ENCODE results near the gene PIK3CD.

- TF ChIP-seq, protein P1, sequence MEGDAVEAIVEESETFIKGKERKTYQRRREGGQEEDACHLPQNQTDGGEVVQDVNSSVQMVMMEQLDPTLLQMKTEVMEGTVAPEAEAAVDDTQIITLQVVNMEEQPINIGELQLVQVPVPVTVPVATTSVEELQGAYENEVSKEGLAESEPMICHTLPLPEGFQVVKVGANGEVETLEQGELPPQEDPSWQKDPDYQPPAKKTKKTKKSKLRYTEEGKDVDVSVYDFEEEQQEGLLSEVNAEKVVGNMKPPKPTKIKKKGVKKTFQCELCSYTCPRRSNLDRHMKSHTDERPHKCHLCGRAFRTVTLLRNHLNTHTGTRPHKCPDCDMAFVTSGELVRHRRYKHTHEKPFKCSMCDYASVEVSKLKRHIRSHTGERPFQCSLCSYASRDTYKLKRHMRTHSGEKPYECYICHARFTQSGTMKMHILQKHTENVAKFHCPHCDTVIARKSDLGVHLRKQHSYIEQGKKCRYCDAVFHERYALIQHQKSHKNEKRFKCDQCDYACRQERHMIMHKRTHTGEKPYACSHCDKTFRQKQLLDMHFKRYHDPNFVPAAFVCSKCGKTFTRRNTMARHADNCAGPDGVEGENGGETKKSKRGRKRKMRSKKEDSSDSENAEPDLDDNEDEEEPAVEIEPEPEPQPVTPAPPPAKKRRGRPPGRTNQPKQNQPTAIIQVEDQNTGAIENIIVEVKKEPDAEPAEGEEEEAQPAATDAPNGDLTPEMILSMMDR (conservative IDR thresholded peaks at IDR 0.05; ENCODE audit: low read depth in 2 of 2) = peak in 1 of 2 experiments; percentile 34; a peak in 1 of 4 replicates
- TF ChIP-seq, protein P2, sequence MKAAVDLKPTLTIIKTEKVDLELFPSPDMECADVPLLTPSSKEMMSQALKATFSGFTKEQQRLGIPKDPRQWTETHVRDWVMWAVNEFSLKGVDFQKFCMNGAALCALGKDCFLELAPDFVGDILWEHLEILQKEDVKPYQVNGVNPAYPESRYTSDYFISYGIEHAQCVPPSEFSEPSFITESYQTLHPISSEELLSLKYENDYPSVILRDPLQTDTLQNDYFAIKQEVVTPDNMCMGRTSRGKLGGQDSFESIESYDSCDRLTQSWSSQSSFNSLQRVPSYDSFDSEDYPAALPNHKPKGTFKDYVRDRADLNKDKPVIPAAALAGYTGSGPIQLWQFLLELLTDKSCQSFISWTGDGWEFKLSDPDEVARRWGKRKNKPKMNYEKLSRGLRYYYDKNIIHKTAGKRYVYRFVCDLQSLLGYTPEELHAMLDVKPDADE (IDR thresholded peaks at IDR 0.05) = no peak
- TF ChIP-seq EZH2 (IDR thresholded peaks at IDR 0.05; ENCODE audit: low read depth, unreplicated experiment) (no peak), EZH2phosphoT487 (IDR thresholded peaks at IDR 0.05; ENCODE audit: unreplicated experiment) (no peak), REST (IDR thresholded peaks at IDR 0.05; ENCODE audit: unreplicated experiment) (no peak)
Observed at GRCh38 chr1:9774712-9775679, 123.5 kb downstream of the PIK3CD start.
